SU-DHL-6 (cell line): ENCODE measurements around the gene SETBP1.

Source experiments
- CTCF ChIP-seq: fragments of 200-600 bp; sonication (generic); IDR thresholded peaks from one replicate; pipeline ENCODE4 v1.5.1; 2017; ENCODE audit warnings: antibody characterized with exemption, mild to moderate bottlenecking, low read length, moderate library complexity; ENCODE audit not compliant: insufficient read depth, poor library complexity, severe bottlenecking
- EZH2phosphoT487 ChIP-seq: fragments of 200-600 bp; sonication (generic), shearing (Covaris generic); conservative IDR thresholded peaks from 2 replicates; pipeline ENCODE4 v1.6.1; 2018; ENCODE audit warnings: mild to moderate bottlenecking, antibody characterized with exemption, low read length, moderate library complexity, mixed read lengths

DNA sequence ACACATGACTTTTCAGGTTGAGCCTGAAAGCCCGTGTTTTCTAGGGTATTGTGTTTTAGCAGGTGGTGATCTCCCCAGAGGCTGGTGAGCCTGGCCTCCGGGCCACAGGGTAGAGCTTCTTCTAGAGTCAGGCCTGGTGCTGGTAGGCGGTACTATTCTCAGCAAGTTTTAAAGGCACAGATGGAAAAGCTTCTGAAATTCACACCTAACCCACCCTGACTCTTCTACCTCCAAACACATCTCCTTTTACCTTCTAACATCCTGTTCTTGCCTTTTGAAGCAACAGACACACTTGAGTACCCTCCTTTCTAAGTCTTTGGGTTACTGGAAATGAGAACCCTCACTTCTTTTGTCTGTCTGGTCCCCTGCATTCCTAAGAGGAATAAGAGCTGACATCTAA lies 191.1 kb downstream of the SETBP1 start:
- TF ChIP-seq CTCF (no peak), EZH2phosphoT487 (no peak)
